COR-L47 (cell line): ENCODE measurements around the gene PRX.
"Not testable (repeated sequence)": the region's sequence is repeated elsewhere in the genome, so short reads cannot be mapped to it uniquely, and the experiment has no call there.

Experiments used
- DNase-seq: peaks from one replicate; lab custom pipeline; 2025; lab: John Stamatoyannopoulos, UW

The PRX gene

GRCh38 chr19:40414542-40415535 is 1.7 kb upstream of the PRX start:
- DNase-seq = no peak

DNA sequence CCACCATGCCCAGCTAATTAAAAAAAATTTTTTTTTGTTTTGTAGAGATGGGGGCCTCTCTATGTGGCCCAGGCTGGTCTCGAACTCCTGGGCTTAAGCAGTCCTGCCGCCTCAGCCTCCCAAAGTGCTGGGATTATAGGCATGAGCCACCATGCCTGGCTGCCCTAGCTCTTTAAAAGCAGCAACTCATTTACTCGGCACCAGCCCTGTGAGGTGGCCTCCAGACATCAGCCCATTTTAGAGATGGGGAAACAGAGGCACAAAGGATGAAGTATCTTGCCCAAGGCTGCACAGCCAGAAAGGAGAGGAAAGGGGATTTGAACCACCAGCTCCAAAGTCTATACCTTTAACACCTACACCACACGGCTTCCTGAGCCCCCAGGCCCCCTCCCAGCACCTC is 312 bp downstream of the PRX start:
- no peak for DNase-seq

DNA sequence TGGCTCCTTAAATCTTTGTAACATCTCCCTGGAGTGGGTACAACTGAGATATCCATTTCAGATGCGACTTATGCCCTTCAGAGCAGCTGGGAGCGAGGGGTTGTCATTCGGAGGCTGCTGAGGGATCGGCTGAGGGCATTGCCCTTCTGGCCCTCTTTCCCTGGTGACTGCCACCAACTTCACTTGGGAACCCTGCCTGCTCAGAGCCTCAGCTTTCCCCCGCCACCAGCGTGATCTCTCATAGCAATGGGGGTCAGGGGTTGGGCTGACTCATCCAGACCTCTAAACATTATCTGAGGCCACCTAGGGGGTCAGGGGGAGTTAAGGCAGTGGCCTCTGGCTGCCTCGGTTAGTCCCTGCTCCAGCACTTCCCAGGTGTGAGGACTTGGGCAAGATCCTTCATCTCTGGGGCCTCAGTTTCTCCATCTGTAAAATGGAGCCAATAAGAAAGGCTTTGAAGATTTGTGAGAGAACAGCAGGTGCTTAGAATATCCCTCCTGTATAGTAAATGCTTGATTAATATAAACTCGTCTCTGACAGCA is 1.1 kb downstream of the PRX start:
- no peak for DNase-seq

DNA sequence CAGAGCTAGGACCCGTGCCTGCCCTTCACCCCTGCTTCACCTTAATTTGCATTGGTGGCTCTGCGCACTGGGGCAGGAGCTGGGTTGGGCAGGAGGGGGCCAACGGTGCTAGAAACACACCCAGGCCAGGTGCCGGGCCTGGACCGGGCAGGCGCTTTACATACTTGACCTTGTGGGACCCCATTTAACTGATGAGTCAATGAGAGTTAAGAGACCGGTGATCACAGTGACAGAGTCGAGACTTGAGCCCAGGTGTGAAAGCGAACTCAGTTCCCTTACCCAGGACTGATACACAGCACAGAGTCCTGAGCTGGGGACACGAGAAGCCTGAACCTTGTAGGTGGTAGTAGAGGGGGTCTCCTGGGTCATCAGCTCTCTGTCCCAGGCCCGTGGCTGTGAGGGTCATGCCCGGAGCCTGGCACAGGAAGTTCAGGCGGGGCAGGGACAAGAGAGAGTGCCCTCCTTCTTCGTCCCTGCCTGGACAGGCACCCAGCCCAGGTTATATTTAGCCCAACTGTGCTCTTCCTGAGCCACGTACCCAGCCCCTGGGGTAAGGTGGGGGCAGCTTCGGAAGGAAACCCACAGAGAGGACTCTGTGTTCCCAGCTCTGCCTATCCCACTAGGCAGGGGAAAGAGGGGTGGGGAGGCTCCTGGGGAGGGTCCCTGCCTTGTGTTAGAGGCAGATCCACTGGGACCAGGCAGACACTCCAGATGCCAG is 1.9 kb downstream of the PRX start:
- no peak for DNase-seq

DNA sequence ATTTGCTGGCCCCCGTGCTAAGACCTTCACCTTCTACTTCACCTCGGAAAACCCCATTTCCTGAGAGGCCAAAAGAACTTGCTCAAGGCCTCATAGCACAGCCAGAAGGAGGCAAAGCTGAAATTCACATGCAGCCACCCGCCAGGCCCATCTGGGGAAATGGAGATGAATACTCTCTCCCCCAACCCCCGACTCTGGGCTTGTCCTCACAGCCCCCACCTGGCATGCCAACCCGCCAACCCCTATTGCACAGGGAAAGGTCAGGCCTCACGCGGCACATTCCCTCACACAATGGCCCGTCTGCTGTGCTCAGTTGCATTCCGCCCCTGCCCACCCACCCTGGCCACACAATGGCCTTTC is 3.2 kb downstream of the PRX start:
- no peak for DNase-seq

- not testable (repeated sequence) for DNase-seq
Observed at GRCh38 chr19:40408598-40408925, 4.6 kb downstream of the PRX start.

GRCh38 chr19:40407714-40408597 is 5.2 kb downstream of the PRX start:
- DNase-seq = no peak

- no peak for DNase-seq
Observed at GRCh38 chr19:40403262-40403984, 9.8 kb downstream of the PRX start.

- DNase-seq = no peak
Observed at GRCh38 chr19:40400559-40400958, 12.6 kb downstream of the PRX start.

DNA sequence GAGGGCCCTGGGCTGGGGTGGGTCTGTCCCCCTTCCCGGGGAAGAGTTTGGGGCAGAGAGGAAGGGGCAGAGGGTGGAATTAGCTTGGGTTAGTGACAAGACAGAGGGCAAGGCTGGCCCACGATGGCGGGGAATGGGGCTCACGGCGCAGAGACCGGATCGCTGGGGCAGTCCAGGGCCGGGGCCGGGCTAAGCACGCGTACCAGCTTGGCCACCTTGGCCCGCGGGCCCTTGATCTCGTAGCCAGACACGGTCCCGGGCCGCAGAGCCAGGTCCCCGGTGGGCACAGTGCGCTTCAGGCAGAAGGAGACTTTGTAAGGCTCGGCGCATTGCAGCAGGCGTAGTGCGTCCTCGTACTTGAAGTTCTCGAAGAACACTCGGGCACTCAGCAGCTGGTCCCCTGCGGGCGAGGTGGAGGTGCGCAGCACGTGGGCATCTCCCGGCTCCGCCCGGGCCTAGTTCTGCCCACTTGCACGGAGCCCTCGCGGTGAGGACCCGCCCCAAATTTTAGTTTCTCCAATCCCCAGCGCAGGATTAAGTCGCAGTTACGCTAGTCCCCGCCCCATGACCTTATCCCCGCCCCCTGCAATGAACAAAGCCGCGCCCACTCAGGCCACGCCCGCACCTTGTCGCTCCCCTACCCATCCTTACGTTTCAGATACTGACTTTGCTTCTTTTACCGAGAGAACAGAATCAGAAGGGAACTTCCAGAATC is 14.6 kb downstream of the PRX start:
- no peak for DNase-seq

GRCh38 chr19:40397568-40397906 is 15.6 kb downstream of the PRX start:
- no peak for DNase-seq

GRCh38 chr19:40396886-40397567 is 16.2 kb downstream of the PRX start:
- DNase-seq = no peak

DNA sequence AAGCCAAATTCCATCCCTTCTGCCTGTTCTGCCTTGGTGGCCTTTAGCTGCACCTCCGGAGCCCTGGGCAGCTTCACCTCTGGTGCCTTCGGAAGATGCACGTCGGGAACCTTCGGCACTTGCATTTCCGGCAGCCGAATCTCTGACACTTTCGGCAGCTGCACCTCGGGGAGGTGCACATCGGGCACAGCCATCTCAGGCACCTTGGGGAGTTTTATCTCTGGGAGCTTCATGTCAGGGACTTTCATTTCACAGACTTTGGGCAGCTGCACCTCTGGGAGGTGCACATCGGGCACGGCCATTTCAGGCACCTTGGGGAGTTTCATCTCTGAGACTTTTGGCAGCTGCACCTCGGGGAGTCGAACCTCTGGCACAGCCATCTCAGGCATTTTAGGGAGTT is 17.2 kb downstream of the PRX start:
- no peak for DNase-seq

DNA sequence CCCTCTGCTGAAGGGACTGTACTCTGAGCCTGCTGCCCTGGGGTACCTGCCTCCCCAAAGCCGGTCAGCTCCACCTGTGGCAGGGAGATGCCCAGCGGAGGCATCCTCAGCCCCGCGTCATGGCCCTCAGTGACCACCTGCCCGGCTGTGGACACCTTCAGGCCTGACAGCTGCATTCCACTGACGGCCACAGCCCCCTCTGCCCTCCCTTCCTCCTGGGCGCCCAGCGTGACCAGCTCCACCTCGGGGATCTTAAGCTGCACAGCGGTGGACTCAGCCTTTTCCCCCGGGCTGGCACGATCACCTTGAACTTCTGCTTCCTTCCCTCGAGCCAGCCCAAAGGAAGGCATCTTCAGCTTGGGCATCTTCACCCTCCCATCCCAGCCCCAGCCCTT is 18.4 kb downstream of the PRX start:
- no peak for DNase-seq

DNA sequence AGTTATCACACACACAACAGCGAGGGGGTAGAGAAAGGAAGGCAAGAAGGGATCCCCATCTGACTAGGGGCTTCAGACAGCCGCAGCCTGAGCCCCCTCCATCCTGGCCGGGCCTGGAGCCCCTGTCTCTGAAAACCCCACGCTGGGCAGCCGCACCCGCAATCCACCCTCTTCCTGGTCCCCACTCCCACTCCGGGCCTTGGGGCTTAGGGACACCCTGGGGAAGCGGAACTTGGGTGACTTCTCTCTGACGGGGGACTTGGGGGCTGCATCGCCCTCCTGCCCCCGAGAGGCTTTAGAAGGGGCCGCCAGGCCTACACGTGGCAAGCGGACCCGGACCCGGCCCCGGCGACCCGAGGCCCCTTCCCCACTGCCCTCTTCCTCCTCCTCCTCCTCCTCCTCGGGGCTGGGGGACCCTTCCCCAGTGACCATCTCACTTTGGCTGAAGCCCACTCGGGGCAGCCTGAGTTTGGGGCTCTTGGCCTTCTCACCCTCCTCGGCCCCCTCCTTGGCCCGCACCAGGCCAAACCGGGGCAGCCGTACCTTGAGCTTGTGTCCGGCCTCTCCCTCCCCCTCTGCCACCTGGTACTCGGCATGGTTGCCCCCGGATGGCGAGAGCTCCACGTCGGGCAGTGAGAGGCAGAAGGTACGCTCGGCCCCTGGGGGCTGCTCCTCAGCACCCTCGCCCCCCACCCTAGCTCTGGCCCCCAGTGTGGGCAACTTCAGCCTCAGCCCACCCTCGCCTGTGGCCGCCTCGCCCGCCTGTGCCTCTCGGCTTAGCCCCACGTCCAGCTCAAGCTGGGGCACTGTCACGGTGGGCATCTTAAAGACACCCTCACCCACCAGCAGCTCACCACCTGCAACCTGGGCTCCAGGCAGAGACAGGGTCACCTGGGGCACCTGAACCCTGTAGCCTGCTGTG is 19.0 kb downstream of the PRX start:
- no peak for DNase-seq

DNA sequence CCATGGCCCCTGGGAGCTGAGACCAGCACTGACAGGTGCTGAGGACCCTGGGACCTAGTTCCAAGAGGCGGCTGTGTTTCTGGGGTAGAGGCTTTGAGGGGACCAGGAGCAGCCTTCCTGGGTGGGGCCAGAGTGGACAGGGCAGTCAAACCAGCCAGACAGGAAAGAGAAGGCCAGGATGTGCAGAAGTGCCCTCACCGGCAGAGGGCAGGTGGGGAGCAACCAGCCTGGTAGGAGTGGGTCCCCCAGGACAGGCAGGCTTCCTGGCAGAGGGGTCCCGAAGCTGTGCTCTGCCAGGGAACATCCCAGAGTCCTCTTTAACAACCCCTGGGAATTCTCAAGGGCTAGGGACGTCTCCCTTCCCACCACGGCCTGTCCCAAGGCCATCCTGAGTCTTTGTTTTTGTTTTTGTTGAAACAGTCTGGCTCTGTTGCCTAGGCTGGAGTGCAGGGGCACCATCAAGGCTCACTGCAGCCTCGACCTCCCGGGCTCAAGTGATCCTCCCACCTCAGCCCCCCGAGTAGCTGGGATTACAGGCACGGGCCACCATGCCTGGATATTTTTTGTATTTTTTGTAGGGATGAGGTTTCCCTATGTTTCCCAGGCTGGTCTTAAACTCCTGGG is 20.2 kb downstream of the PRX start:
- no peak for DNase-seq

- DNase-seq = no peak
Observed at GRCh38 chr19:40392123-40392522, 21.1 kb downstream of the PRX start.

DNA sequence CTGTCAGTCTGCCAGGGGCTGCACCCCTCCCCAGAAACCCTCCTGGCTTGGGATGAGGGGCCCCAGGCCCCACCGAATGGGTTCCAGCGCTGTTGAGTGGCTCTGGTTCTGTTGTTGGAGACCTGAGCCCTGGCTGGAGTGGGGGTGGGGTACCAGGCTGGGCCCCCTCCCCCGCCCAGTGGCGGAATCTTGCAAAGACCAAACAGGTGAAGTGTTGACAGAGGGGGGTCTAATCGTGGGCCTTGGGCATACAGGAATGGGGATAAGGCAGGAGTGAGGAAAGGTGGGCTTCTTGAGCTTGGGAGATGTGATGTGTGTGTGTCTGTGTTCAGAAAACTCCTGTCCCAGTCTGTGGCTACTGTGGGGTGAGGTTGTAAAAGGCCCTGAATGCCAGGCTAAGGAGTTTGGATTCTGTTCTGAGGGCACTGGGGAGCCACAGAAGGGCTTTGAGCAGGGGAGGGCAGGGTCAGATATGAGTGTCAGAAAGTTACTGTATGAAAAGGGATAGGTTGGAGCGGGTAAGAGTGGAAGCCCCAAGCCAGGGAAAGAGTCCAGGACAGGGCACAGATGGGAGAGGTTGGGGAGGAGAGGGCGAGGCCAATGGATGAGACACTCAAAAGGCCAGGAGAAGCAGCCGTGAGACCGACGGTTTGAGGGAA is 23.0 kb downstream of the PRX start, which contains the start of gene HIPK4:
HIPK4 (minus strand) TSS at position 98 of the 659 bp plus-strand sequence. CDS start 279 bp downstream, outside the sequence.
- DNase-seq = no peak
